Myocyte (in vitro differentiated cells): ENCODE results near the gene PPHLN1. TPM values are rescaled to one million over a fixed set of nuclear protein-coding genes. Genes with fewer than 3 reads are reported as not detected.

ENCODE experiments used
- DNase-seq: peaks from one replicate; pipeline ENCODE4 v3.0.0-alpha.2; 2012; ENCODE audit warnings: low read depth
- polyA plus RNA-seq: library from polyadenylated mRNA; unstranded; fragments of >200 nt; gene quantifications from one replicate; pipeline ENCODE4 v1.2.1, GENCODE V29; 2012; ENCODE audit warnings: missing spikeins
- total RNA-seq: library from RNA; depleted of rRNA; stranded (reverse); fragments of >200 nt; gene quantifications from 2 replicates; pipeline ENCODE4 v1.2.3, GENCODE V29; 2014

PPHLN1 gene, protein sequence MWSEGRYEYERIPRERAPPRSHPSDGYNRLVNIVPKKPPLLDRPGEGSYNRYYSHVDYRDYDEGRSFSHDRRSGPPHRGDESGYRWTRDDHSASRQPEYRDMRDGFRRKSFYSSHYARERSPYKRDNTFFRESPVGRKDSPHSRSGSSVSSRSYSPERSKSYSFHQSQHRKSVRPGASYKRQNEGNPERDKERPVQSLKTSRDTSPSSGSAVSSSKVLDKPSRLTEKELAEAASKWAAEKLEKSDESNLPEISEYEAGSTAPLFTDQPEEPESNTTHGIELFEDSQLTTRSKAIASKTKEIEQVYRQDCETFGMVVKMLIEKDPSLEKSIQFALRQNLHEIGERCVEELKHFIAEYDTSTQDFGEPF
- total RNA-seq = 60.0 and 89.6 TPM in 2 replicates
- 42.7 TPM for polyA plus RNA-seq

DNA sequence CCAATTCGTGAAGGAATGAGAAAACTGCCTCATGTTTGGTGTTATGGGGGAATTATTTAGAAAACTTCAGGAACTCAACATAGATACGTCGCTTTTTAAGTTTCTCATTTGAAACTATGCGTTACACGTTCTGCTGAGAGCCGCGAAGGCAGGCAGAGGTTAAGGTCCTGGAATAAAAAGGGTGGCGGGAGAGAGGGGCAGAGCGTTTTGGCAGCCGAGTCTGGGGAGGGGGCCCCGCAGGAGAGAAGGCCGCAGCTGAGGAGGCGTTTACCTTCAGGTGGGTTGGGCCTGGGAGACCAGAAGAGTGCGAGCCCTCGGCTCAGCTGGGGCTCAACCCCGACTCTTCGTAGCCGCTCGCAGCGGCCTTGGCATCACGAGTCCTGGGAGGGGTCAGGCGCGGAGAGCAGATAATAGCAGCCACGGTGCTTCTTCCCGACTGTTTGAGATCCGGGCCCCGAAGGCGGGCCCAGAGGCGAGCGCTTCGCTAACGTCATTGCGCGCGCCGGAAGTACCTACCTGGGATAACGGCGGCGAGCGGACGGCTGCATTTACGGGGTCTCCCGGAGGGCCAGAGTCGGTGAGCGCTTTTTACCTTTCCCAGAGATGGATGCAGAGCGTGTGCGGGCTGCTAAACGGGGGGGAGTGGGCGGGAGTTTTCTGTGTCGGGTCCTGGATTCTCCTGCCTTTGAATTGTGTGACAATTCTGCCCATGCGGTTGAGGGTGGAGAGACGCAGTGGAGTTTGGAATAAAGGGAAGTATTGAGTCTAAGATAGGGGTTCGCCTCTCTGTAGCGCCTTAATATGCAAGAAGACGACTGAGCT, at the start of gene PPHLN1, which contains the start of gene ZCRB1:
Gene PPHLN1, plus strand, starts transcription at position 515 of the 822 bp plus-strand sequence. CDS start 9,736 bp downstream, outside the sequence.
Gene ZCRB1, minus strand, starts transcription at position 442 of the 822 bp plus-strand sequence. CDS start 1,992 bp downstream, outside the sequence.
- peak; percentile 83 for DNase-seq

DNA sequence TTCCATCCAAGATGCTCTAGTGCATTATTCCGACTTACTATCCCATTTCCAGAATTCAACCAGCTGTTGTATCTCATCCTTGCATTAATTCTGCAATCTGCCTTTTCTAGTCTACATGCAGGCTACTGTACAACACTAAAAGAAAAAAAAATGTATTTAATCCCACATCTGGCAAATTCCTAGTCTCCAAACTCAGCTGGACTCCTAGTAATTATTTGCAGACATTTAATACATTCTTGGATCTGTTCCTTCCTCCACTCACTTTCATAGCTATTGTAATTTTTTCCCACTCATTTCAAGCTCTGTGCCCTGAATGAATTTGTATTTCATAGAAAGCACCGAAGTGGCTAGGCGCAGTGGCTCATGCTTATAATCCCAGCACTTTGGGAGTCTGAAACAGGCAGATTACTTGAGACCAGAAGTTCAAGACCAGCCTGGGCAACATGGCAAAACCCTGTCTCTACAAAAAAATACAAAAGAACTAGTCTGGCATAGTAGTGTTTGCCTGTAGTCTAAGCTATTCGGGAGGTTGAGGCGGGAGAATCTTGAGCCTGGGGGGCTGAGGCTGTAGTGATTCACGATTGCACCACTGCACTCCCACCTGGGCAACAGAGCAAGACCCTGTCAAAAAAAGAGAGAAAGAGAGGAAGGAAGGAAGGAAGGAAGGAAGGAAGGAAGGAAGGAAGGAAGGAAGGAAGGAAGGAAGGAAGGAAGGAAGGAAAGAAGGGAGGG, 48.4 kb upstream of the PPHLN1 start:
- DNase-seq = peak; percentile 6

DNA sequence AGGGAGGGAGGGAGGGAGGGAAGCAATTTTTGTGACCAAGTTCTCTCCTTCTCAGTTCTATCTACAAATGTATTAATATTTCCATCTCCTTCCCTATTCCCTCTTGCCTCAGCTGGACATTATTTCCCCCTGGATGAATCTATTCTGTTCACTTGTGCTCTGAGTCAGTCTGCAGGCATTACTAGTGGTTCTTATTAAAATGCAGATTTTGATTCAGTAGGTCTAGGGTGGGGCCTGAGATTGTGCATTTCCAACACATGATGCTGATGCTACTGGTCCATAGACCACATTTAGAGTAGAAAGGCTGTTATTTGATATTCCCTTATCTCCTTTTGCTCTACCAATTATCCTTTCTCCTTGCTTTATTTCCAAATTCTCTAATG, 47.8 kb upstream of the PPHLN1 start:
- no peak for DNase-seq

DNA sequence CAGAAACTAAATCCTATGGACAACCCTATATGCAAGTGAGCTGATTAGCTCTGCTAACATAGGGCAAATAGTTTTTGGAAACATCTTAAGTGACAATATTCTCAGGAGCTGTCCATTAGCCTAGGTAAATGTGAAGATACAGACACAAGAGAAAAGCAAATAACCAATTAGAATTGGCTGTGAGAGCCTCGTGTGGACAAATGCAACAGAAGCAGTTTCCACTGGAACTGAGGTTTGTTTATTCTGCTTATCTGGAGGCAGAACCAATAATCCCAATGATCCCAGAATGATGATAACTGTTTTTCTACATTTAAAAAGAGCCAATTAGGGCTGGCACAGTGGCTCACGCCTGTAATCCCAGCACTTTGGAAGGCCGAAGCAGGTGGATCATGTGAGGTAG, 44.7 kb upstream of the PPHLN1 start:
- DNase-seq = no peak

DNA sequence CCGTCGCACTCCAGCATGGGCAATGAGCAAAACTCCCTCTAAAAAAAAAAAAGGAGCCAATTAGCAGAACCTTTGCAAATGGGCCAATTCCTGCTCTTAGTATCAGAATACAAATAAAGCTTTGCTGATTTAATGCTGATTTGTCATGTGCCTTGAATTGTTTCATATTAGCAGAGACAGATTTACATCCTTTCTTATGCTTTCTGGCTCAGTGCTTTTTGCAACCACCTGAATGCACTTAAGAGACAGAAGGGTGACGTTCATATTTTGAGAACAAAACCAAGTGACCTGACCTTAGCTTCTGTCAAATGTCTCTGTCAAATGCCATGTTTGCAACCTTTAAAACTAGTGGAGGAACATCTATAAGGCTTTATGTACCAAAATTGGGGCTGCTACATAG, 44.1 kb upstream of the PPHLN1 start:
- no peak for DNase-seq

DNA sequence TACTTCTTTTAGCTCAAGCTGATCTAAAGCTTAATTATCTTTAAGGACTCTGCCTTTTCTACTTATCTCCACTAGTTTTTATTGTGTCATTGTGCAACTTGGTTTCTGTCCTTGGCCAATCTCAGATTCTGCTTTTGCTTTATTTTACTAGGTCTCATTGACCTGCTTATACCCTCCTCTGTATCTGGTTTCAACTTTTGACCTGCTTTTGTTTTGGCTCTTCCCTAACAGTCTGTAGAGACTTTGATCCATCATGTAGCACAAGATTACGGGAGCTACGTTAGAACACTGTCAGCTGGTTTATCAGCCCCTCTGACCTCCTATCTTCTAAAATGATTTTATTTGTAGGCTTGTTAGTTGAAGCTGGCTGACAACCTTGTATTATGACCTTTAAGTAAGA, 43.7 kb upstream of the PPHLN1 start:
- DNase-seq = no peak

DNA sequence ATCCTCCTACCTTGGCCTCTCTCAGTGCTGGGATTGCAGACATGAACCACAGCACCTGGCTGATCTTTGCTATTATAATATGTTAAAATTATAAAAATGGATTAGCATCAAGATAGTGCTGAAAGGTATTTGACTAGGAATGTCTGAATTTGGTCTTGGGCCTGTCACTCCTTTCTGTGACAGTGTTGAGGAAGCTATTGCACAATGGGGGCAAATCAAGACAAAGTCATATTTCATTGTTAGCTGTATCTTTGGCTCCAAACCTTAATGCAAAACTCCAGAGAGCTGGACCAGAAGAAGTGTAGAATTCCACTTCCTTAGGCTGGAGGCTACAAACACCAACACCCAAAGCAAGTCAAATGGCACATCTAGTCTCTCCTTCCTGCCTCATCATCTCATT, 42.2 kb upstream of the PPHLN1 start:
- DNase-seq = no peak

DNA sequence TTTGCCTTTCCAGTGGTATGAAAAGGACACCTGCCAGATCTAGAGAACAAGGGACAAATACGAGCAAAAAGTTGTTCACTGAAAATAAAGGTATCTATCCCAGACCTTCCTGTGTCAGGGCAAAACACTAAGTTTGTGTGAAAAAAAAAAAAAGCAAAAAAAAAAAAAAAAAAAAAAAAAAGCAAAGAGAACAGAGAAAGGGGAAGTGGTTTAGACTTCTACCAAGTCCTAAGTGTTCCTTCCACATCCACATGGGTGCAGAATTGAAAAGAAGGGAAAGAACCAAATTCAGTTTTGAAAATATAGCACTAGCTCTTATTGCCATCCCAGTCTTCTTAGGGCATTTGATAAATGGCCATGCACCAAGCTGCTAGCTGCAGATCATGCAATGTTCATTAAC, 41.8 kb upstream of the PPHLN1 start:
- no peak for DNase-seq

DNA sequence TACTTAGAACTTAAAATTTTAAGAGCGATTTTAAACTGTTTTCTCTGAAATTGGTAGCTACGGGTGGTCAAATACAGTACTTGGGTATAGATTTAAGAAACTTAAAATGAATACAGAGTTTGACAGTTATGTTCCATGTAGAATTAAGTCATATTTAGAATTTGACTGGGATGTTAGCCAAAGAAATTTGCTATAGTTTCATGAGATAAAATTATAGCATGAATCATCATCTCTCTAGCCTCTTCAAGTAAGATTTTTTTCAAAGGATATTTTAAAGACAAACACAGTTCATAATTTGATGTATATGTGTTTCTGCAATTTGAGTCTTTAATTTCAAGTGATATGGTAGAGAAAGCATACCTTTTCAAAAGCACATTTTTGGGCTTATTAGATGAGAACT, 41.1 kb upstream of the PPHLN1 start:
- DNase-seq = no peak

DNA sequence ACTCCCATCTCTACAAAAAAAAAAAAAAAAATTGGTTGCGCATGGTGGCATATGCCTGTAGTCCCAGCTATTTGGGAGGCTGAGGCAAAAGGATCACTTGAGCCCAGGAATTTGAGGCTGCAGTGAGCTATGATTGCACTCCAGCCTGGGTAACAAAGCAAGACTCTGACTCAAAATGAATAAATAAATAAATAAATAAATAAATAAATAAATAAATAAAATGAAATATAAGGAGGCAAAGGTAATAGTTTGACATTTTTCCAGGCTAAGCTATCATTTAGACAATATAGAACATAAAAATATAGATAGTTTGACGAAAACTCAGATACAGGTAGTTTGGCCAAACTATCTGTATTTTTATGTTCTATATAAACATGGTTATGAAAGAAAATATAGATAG, 40.5 kb upstream of the PPHLN1 start:
- no peak for DNase-seq

DNA sequence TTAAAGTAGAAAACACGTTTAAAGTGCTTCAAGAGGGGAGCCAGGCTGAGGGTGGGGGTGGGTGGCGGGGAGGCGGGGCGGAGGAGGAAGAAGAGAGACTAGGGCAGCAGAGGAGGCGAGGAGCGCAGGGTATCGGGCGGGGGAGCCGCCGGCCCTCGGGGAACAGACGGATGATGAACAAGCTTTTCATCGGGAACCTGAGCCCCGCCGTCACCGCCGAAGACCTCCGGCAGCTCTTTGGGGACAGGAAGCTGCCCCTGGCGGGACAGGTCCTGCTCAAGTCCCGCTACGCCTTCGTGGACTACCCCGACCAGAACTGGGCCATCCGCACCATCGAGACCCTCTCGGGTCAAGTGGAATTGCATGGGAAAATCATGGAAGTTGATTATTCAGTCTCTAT, 39.2 kb upstream of the PPHLN1 start:
- no peak for DNase-seq

DNA sequence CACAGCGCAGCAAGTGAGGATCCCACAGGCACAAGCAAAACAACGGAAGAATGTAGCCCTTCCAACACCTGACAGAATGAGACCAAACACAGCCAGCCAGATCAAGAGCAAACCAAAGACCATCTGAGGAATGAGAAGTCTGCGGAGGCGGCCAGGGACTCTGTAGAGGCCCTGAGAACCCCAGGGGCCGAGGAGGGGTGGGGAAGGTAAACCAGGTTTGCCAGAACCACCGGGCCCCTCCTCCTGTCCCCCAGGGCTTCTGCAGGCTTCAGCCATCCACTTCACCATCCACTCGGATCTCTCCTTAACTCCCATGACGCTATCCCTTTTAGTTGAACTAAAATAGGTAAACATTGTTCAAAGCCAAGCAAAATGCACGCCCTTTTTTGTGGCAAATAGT, 37.4 kb upstream of the PPHLN1 start:
- no peak for DNase-seq

DNA sequence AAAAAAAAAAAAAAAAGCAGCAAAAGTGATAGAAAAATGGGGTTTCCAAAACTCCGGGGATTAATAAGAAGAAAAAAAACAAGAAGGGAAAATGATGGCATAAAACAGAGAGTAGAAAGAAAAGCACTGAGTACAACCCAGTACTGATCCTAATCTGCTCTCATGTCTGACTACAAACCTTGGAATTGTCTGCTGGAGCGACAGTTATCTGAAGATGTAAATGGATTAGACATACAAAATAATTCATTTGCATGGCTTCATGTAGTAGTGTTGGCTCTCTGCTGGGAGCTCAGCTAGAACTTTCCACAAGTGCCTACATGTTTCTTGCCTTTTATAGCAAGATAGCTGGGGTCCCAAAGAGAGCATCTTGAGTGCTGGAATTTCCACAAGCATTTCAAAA, 34.3 kb upstream of the PPHLN1 start:
- no peak for DNase-seq

DNA sequence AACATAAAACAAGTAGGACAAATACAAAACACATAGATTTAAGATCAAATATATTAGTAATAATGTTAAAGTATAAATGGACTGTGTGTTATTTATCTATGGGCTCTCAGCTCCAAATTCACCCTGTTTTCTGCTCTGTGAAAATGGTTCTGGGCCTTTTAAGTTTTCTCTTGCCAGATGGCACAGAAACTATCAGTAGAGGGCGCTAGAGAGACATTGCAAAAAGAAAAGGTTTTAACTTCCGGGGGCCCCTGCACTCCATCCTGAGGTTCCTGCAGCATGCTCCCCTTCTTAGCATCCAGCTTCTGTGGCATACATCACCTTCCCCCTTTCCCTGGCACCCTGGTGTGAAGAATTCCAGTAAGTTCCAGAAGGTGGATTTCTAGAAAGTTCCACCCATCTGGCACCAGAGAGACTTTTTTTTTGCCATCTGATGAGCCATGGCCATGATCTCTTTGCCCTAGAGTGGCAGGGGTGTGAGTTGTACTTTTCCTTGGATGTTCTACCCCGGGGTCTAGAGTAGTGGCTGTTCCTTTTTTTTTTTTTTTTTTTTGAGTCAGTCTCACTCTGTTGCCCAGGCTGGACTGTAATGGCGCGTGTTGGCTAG, 29.4 kb upstream of the PPHLN1 start:
- DNase-seq = no peak

DNA sequence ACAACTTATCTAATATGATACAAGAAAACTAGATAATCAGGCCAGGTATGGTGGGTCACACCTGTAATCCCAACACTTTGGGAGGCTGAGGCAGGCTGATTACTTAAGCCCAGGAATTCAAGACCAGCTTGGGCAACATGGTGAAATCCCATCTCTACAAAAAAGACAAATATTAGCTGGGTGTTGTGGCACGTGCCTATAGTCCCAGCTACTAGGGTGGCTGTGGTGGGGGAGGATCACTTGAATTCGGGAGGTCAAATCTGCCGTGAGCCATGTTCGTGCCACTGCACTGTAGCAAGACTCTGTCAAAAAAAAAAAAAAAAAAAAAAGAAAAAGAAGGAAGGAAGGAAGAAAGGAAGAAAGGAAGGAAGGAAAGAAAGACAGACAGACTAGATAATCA, 27.1 kb upstream of the PPHLN1 start:
- DNase-seq = no peak

DNA sequence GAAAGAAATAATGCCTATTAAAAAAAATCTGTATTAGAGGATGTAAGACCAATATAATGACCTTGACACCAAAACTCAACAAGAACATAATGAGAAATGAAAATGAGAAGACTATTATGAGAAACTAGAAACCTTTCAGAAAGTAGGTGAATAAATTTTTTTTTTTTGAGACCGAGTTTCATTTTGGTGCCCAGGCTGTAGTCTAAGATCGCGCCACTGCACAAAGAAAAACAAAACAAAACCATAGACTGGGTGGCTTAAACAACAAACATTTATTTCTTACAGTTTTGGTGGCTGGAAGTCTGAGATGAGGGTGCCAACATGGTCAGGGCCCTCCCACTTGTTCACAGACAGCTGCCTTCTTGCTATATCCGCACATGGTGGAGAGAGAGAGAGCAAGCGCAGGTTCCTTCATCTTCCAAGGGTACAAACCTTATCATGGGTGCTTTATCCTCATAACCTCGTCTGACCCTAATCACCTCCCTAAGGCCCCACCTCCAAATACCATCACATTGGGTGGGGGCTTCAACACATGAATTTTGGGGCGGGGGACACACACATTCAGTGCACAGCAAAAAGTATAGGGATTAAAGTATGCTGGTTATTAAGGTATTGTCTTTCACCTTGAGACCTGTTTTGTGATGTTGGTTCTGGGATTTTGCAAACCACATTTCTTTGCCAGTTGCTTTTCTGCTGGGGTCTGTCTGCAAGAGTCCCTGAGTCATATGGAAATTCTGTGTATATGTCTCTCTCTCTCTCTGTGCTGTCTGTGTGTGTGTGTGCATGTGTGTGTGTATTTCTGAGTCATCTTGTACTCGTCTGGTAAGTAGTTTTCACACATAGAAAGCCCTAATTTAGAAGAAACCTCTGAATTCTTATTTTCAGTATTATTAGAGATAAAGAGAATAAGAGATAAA, 26.3 kb upstream of the PPHLN1 start:
- peak; percentile 9 for DNase-seq

DNA sequence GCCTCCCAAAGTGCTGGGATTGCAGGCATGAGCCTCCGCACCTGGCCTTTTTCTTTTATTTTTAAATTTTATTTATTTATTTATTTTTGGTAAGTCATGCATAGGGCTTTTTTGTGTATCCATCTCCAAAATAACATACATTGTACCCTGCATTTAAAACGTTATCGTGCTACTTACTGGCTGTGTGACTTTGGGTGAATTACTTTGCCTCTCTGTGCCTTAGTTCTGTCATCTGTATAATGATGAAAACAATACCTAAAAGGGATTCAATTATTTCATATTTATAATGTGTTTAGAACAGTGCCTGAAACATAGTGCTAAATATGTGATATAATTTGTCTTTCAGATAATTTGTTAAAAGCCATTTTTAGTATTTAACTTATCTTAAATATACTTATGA, 19.7 kb upstream of the PPHLN1 start:
- no peak for DNase-seq

DNA sequence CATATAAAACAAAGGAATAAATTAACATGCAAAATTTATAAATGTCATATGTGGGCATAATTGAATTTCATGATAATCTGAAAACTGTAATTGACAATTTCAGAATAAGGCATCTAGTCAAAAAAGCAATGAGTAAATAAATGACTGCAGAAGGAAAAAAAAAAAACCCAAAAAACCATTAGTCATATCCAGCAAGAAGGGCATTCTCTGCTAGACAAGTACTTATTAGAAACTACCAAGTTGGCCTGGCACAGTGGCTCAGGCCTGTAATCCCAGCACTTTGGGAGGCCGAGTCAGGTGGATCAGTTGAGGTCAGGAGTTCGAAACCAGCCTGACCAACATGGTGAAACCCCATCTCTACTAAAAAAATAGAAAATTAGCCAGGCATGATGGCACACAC, 17.6 kb upstream of the PPHLN1 start:
- no peak for DNase-seq

DNA sequence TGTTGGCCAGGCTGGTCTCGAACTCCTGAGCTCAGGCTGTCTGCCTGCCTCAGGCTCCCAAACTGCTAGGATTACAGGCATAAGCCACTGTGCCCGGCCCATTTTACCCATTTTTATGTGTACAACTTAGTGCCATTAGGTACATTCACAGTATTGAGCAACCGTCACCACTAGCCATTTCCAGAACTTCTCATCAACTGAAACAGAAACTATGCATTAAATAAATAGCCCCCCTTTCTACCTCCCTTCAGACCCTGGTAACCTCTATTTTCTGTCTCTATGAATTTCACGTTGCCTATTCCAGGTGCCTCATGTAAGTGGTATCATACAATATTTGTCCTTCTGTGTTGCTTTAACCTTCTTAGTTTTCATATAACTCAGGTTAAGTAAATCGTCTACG, 16.0 kb upstream of the PPHLN1 start:
- no peak for DNase-seq

DNA sequence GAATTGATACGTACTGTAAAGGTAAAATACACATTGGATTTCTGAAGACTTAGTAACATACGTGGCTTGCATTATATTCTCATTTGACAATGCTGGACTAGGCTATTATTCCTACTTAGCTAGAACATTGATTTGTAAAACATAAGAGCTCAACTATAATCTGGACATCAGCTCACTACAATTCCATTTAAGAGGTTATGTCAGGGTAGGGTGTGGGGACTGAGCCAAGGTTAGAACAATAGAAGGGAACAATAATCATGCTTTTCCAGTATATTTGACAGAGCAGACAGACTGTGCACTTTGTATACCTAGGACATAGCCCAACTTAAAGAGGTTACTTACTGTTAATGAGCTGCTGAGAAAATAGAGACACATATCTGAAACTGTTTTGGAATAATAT, 10.9 kb upstream of the PPHLN1 start:
- no peak for DNase-seq
